NB4 (cell line): ENCODE results near the gene ARHGAP27.

Experiments
- DNase-seq: peaks from one replicate; pipeline ENCODE4 v3.0.0; 2010; ENCODE audit warnings: low read depth
- H3K4me3 ChIP-seq: one replicate; pipeline ENCODE4 v1.5.1; 2011; ENCODE audit warnings: mild to moderate bottlenecking, low read depth, low read length, moderate library complexity
- MAX ChIP-seq: IDR thresholded peaks from 2 replicates; pipeline ENCODE4 v1.6.1; 2011; ENCODE audit warnings: low read depth, low read length
- MYC ChIP-seq: IDR thresholded peaks from 2 replicates; pipeline ENCODE4 v1.6.1; 2011; ENCODE audit warnings: low read depth, low read length
- POLR2A ChIP-seq: IDR thresholded peaks from 2 replicates; pipeline ENCODE4 v1.6.1; 2011; ENCODE audit warnings: mild to moderate bottlenecking; ENCODE audit not compliant: insufficient read length; ENCODE audit errors: extremely low read depth
- TF ChIP-seq, protein P1 (sequence below): IDR thresholded peaks from one replicate; pipeline ENCODE4 v1.5.1; 2012; ENCODE audit warnings: low read depth, low read length

The ARHGAP27 gene

DNA sequence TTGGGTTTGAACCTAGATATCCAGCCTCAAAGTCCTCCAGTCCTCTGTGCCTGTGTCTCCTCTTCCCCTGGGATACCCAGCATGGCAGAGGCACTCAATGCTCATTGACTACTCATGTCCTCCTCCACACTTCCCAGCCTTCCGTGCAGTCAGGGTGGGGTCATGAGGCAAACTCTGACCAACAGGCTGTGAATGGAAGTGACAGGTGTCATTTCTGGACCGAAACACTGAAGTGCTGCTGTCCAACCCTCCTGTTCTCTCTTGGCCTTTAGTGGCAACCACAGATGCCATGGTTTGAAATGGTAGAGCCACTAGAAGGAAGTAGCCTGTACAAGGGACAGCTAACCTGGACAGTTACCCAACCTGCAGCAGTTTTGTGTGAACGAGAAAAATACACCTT is 69.2 kb downstream of the ARHGAP27 start:
- no peak overlapping the region for H3K4me3 ChIP-seq
- TF ChIP-seq MYC: no peak
- TF ChIP-seq POLR2A: no peak
- no peak for TF ChIP-seq MAX
- TF ChIP-seq, protein P1, sequence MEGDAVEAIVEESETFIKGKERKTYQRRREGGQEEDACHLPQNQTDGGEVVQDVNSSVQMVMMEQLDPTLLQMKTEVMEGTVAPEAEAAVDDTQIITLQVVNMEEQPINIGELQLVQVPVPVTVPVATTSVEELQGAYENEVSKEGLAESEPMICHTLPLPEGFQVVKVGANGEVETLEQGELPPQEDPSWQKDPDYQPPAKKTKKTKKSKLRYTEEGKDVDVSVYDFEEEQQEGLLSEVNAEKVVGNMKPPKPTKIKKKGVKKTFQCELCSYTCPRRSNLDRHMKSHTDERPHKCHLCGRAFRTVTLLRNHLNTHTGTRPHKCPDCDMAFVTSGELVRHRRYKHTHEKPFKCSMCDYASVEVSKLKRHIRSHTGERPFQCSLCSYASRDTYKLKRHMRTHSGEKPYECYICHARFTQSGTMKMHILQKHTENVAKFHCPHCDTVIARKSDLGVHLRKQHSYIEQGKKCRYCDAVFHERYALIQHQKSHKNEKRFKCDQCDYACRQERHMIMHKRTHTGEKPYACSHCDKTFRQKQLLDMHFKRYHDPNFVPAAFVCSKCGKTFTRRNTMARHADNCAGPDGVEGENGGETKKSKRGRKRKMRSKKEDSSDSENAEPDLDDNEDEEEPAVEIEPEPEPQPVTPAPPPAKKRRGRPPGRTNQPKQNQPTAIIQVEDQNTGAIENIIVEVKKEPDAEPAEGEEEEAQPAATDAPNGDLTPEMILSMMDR: no peak
- no peak for DNase-seq

DNA sequence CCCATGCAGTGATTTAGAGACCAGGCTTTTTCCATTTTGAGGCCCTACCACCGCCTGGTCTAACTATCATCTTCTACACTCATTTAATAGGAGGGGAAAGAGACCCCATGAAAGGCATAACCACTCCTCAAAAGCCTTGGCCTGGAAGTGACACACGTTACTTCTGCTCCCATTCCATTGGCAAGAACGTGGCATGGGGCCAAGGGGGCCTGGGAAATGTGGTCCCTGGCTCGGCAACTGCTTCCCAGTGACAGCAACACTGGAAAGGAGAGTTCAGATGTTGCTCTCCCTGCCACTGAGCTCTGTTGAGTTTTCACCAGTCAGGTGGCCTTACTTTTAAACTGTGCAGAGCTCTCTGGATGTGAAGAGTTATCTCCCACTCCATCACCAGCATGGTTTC is 70.7 kb downstream of the ARHGAP27 start:
- DNase-seq: no peak
- H3K4me3 ChIP-seq: no peak overlapping the region
- TF ChIP-seq, protein P1: no peak
- TF ChIP-seq MYC (no peak), MAX (no peak), POLR2A (no peak)

DNA sequence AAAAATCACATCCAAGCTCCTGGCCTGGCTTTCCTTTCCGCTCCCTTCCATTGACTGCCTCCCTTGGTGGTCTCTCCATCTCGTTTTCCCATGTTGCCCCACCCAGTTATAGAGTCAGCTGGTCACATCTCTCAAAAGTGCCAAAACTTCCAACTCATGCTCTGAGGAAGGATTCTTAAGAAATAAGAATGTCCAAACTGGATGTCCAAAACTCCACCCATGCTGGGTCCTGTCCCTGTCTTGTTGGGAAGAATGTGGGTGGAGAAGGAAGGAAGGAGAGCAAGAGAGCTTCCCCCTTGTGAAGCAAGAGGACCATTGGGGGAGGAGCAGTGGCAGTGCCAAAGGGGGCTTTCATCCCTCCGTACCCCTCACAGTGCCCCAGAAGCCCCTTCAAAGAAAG is 71.2 kb downstream of the ARHGAP27 start:
- DNase-seq: no peak
- TF ChIP-seq POLR2A (no peak), MYC (no peak), MAX (no peak)
- TF ChIP-seq, protein P1: no peak
- H3K4me3 ChIP-seq: no peak overlapping the region

DNA sequence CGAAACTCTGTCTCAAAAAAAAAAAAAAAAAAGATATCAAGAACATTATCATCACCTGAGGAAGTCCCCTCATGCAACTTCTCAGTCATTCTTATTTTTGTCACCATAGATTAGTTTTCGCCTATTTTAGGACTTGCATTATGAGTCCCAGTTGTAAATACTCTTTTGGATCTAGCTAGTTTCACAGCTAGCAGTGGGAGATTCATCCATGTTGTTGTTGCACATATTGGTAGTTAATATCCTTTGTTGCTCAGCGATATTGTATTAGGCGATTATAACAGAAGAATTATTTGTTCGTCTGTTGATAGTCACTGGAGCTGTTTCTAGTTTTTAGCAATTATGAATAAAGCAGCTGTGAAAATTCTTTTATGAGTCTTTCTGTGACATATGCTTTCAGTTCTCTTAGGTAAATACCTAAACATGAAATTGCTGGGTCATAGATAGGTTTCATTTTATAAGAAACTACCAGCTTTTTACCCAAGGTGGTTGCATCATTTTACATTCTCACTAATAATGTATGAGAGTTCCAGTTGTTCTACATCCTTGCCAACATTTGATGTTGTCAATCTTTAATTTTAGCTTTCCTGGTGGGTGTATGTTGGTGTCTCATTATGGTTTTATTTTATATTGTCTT is 75.2 kb downstream of the ARHGAP27 start:
- DNase-seq: no peak
- TF ChIP-seq, protein P1: no peak
- TF ChIP-seq MYC (no peak), POLR2A (no peak), MAX (no peak)
- H3K4me3 ChIP-seq: no peak overlapping the region

- no peak overlapping the region for H3K4me3 ChIP-seq
- TF ChIP-seq, protein P1: no peak
- TF ChIP-seq MAX (no peak), POLR2A (no peak), MYC (no peak)
- no peak for DNase-seq
These were observed 77.6 kb downstream of the ARHGAP27 start for GRCh38 chr17:45355087-45355486.

GRCh38 chr17:45353043-45353442 is 79.6 kb downstream of the ARHGAP27 start:
- peak; percentile 56 for DNase-seq
- peak; percentile 47; the same call in 1 of the 2 replicates for TF ChIP-seq MAX
- TF ChIP-seq, protein P1: no peak
- no peak overlapping the region for H3K4me3 ChIP-seq
